WTC11 (cell line): ENCODE measurements around the gene ABCA5.

Source experiments
- JUN ChIP-seq: sonication (generic); formaldehyde crosslinking; IDR thresholded peaks from 2 replicates; pipeline ENCODE4 v1.8.0; 2023; ENCODE audit warnings: mild to moderate bottlenecking, missing genetic modification reagents
- TP53 ChIP-seq: sonication (generic); formaldehyde crosslinking; IDR thresholded peaks from 2 replicates; pipeline ENCODE4 v1.8.1; 2023; ENCODE audit warnings: mild to moderate bottlenecking, missing genetic modification reagents
- ZNF317 ChIP-seq: sonication (generic); formaldehyde crosslinking; IDR thresholded peaks from 2 replicates; pipeline ENCODE4 v1.8.1; 2023; ENCODE audit warnings: low read depth, mild to moderate bottlenecking, moderate library complexity, missing genetic modification reagents, borderline replicate concordance
- TF ChIP-seq, protein P1 (sequence below): sonication (generic); formaldehyde crosslinking; IDR thresholded peaks from 2 replicates; pipeline ENCODE4 v1.8.1; 2023; ENCODE audit warnings: mild to moderate bottlenecking, moderate library complexity, missing genetic modification reagents

DNA sequence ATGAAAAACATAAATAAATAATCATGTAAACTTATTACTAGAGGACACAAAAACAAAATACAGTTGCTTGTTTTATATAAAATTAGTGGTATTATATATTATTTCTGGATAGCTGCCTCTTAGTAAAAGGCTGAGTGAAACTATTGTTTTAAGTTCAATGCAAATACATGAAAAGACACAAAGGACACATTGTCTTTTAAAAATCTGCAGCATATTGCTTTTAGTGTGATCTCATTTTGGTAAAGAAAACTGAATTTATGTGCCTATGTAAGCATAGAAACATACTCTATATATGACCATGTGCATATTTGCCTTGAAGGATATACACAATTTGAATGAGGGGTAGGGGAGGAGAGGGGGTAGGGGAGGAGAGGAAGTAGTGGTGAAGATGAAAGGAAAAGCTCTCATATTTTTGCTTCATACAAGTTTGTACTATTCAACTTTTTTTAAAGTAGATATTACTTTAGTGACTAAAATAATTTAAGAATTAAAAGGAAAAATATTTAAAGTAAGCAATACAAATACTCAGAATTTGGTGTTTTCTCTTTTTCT is 104.2 kb downstream of the ABCA5 start:
- TF ChIP-seq, protein P1, sequence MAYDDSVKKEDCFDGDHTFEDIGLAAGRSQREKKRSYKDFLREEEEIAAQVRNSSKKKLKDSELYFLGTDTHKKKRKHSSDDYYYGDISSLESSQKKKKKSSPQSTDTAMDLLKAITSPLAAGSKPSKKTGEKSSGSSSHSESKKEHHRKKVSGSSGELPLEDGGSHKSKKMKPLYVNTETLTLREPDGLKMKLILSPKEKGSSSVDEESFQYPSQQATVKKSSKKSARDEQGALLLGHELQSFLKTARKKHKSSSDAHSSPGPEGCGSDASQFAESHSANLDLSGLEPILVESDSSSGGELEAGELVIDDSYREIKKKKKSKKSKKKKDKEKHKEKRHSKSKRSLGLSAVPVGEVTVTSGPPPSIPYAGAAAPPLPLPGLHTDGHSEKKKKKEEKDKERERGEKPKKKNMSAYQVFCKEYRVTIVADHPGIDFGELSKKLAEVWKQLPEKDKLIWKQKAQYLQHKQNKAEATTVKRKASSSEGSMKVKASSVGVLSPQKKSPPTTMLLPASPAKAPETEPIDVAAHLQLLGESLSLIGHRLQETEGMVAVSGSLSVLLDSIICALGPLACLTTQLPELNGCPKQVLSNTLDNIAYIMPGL (CRISPR knock-in tag) = no peak
- TF ChIP-seq TP53 (CRISPR knock-in tag) (no peak), ZNF317 (CRISPR knock-in tag) (no peak), JUN (CRISPR knock-in tag) (no peak)
